BLaER1 treated with 17β-estradiol and CSF1 and Interleukin-3, amounts not matched to agents 10 nM and 100 nM (cell line): ENCODE data around the gene SNCAIP.

ENCODE experiments used
- H3K27ac ChIP-seq, 11 experiments: shearing (Covaris generic); formaldehyde crosslinking; 2 replicates each; pipeline ENCODE4 v1.8.1; 2022
- H3K27me3 ChIP-seq, 11 experiments: shearing (Covaris generic); formaldehyde crosslinking; 2 replicates each; pipeline ENCODE4 v1.8.1; 2022
- H3K36me3 ChIP-seq, 11 experiments: shearing (Covaris generic); formaldehyde crosslinking; 2 replicates each; pipeline ENCODE4 v1.8.1; 2022
- H3K4me1 ChIP-seq, 10 experiments: shearing (Covaris generic); formaldehyde crosslinking; 2 replicates each; pipeline ENCODE4 v1.8.1; 2022
- H3K4me2 ChIP-seq, 11 experiments: shearing (Covaris generic); formaldehyde crosslinking; 2 replicates each; pipeline ENCODE4 v1.8.1; 2022
- H3K4me3 ChIP-seq, 10 experiments: shearing (Covaris generic); formaldehyde crosslinking; 2 replicates each; pipeline ENCODE4 v1.8.1; 2022
- H3K9ac ChIP-seq, 11 experiments: shearing (Covaris generic); formaldehyde crosslinking; 2 replicates each; pipeline ENCODE4 v1.8.1; 2022
- H3K9me3 ChIP-seq, 11 experiments: shearing (Covaris generic); formaldehyde crosslinking; replicated peaks in 1 of 11; 2 replicates each; pipeline ENCODE4 v1.8.1; 2022
- H4K20me1 ChIP-seq, 11 experiments: shearing (Covaris generic); formaldehyde crosslinking; 2 replicates each; pipeline ENCODE4 v1.8.1; 2022
- Cebpa-rat ChIP-seq, 11 experiments: shearing (Covaris generic); IDR thresholded peaks; 2 replicates each; pipeline ENCODE4 v1.8.1; 2022

Gene SNCAIP

DNA sequence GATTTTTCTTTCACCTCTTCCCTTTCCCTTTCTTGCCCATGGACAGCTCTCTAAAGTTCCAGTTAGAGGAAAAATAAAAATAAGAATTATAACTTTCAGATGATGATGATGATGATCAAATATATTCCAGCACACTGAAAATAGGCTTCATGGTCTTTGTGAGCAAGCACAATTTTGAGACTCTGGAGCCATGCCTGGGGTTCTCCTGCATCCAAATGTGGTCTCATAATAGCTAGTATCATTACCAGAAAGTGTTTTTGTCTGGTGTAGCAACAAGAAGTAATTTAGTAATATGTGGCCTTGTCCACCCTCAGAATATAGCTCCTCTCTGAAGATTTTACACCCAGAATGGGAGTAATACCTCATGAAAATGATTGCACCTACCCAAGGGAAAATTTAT lies 150.4 kb downstream of the SNCAIP start:
- no peaks in the 10 kb centered on the region for H3K9me3 ChIP-seq
- H3K27me3 ChIP-seq = no peaks in the 10 kb centered on the region
- H4K20me1 ChIP-seq = no peaks in the 10 kb centered on the region
- no peak overlapping the region for H3K4me3 ChIP-seq
- H3K4me1 ChIP-seq = peaks cover 0 to 12% (median 0%) of the 10 kb centered on the region in 10 experiments; a peak in 2 of 20 replicates
- H3K4me2 ChIP-seq = no peak overlapping the region
- no peak overlapping the region for H3K27ac ChIP-seq
- H3K9ac ChIP-seq = no peak overlapping the region
- TF ChIP-seq Cebpa-rat (IDR thresholded peaks at IDR 0.05) = no peak
- H3K36me3 ChIP-seq = no peaks in the 10 kb centered on the region

DNA sequence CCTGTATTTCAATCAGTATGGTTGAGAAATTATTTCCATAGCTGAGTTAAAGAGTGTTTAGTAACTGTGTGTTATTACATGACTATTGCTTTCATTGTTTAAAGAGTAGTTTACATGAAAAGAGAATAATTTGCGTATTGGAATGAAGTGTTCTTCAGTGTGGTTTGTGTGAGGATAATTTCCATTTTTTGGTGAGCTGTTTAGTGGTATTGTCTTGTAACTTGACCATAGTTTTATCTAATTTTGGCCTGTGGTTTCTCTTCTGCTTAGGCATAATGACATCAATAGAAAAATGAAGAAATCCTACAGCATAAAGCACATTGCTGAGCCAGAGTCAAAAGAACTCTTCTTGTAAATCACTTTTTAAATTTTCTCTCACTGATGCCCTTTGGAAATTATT lies 151.2 kb downstream of the SNCAIP start:
- H3K4me1 ChIP-seq = peaks cover 0 to 12% (median 0%) of the 10 kb centered on the region in 10 experiments; a peak in 2 of 20 replicates
- no peak overlapping the region for H3K4me2 ChIP-seq
- no peak overlapping the region for H3K27ac ChIP-seq
- no peak overlapping the region for H3K4me3 ChIP-seq
- H3K9me3 ChIP-seq = no peaks in the 10 kb centered on the region
- H3K9ac ChIP-seq = no peak overlapping the region
- H3K36me3 ChIP-seq = no peaks in the 10 kb centered on the region
- TF ChIP-seq Cebpa-rat (IDR thresholded peaks at IDR 0.05) = no peak
- H3K27me3 ChIP-seq = no peaks in the 10 kb centered on the region
- no peaks in the 10 kb centered on the region for H4K20me1 ChIP-seq

DNA sequence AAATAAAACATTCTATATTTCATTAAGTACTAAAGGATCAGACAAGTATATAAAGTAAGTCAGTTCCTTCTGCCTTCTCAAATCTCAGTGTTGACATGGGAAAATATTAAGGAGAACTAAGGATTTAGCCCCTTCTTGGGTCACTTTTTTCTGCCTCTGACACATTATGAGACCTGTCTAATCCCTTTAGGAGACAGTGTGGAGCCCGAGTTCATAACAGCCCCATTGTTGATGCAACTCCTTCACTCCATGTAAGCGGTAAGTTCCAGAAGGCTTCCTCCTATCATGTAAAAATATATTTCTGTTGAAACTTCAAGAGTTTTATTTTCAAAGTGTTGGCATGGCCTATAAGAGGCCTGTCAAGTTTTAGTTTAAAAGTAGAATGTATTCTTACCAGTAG lies 152.2 kb downstream of the SNCAIP start:
- Histone ChIP-seq H3K9me3 (no peaks in the 10 kb centered on the region), H3K9ac (no peak overlapping the region), H3K27me3 (no peaks in the 10 kb centered on the region), H3K4me1 (peaks cover 0 to 12% (median 0%) of the 10 kb centered on the region in 10 experiments; a peak in 2 of 20 replicates), H3K4me3 (no peak overlapping the region), H3K36me3 (no peaks in the 10 kb centered on the region), H4K20me1 (no peaks in the 10 kb centered on the region; a peak in 1 of 22 replicates), H3K4me2 (no peak overlapping the region), H3K27ac (no peak overlapping the region)
- TF ChIP-seq Cebpa-rat (IDR thresholded peaks at IDR 0.05) = no peak

DNA sequence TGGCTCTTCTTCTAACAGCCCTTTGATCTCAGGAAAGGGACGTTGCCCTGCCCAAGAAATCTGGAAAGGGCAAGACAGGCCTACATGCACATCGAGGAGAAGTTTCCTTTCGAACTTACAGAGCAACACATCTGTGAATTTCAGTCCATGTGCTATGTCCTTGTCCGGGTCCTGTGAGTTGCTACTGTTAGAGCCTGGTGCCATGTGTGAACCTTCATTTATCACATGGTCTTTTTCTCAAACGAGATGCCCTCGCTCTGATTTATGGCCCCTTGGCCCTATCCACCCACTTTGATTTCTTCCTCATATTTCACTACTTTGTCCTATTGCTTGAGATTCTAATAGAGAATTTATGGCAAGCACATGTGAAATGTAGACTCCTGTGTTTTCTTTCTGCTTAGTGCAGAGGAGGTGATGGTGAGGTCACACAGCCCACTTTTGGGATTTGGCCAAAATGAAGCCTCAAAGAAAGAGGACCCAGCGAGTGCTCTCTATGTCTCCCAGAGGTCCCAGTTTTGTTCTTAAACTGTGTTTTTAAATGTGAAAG lies 153.1 kb downstream of the SNCAIP start:
- H3K27me3 ChIP-seq = no peaks in the 10 kb centered on the region
- no peak overlapping the region for H3K27ac ChIP-seq
- no peak overlapping the region for H3K9ac ChIP-seq
- no peak overlapping the region for H3K4me3 ChIP-seq
- no peaks in the 10 kb centered on the region; a peak in 1 of 22 replicates for H4K20me1 ChIP-seq
- H3K4me1 ChIP-seq = peaks cover 0 to 12% (median 0%) of the 10 kb centered on the region in 10 experiments; a peak in 2 of 20 replicates
- H3K36me3 ChIP-seq = no peaks in the 10 kb centered on the region
- no peak for TF ChIP-seq Cebpa-rat (IDR thresholded peaks at IDR 0.05)
- H3K9me3 ChIP-seq = no peaks in the 10 kb centered on the region
- H3K4me2 ChIP-seq = no peak overlapping the region

DNA sequence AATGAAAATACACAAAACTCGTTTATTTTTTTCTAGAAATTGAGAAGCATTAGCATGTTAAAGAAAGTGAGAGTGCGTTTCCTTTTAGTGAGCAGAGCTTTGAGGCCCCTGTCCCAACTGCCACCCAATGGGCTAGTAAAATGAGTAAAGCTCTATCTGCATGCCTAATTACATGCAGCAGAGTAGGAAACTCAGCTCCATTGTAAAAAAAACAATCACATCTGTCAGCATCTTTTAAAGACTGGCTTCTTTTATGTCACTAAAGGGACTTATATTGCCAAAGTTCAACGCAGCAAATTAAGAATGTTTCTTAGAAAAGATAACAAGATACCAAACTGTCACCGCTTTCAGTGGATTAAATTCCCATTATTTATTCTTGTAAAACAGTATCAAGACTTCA lies 154.0 kb downstream of the SNCAIP start:
- Histone ChIP-seq H3K4me3 (no peak overlapping the region), H3K4me1 (peaks cover 0 to 12% (median 0%) of the 10 kb centered on the region in 10 experiments; a peak in 2 of 20 replicates), H3K36me3 (no peaks in the 10 kb centered on the region), H3K9me3 (no peaks in the 10 kb centered on the region), H3K4me2 (no peak overlapping the region), H3K9ac (no peak overlapping the region), H3K27me3 (no peaks in the 10 kb centered on the region), H4K20me1 (no peaks in the 10 kb centered on the region; a peak in 1 of 22 replicates), H3K27ac (no peak overlapping the region)
- TF ChIP-seq Cebpa-rat (IDR thresholded peaks at IDR 0.05) = no peak

DNA sequence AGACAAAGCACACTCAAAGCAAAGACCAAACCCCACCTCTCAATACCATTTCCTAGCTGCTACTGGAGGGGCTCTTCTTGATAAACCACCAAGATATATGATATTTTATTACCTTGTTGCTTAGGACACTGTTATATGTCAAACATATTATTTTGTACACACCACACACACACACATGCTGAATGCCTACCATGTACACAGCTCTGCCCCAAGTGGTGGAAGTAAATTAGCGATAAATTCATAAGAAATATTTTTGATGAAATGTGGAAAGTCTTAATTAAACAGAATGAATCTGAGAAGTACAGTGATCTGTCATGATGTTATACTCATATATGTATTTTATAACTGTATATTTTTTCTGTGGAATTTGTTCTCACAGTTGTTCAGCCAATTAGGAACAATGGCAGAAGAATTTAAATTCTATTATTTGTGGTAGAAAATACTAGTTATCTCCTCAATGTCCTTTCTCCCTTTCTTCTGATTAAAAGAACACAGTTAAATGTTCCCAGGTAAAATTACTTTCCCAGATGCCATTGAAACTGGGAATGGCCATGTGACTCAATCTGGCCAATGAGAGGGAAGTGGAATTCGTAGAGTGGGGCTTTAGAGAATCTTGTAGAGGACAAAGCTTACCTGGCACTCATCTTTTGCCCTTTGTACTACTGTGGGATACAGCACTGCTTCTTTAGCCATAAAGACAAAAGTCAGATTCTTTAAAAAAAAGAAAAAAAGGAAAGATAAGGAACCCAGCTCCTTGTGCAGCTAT lies 156.5 kb downstream of the SNCAIP start:
- Histone ChIP-seq H3K27me3 (no peaks in the 10 kb centered on the region), H3K4me2 (no peak overlapping the region), H4K20me1 (no peaks in the 10 kb centered on the region; a peak in 1 of 22 replicates), H3K27ac (no peak overlapping the region), H3K4me3 (no peak overlapping the region), H3K36me3 (no peaks in the 10 kb centered on the region), H3K9ac (no peak overlapping the region), H3K4me1 (peaks cover 0 to 16% (median 0%) of the 10 kb centered on the region in 10 experiments; a peak in 4 of 20 replicates), H3K9me3 (no peaks in the 10 kb centered on the region)
- no peak for TF ChIP-seq Cebpa-rat (IDR thresholded peaks at IDR 0.05)

DNA sequence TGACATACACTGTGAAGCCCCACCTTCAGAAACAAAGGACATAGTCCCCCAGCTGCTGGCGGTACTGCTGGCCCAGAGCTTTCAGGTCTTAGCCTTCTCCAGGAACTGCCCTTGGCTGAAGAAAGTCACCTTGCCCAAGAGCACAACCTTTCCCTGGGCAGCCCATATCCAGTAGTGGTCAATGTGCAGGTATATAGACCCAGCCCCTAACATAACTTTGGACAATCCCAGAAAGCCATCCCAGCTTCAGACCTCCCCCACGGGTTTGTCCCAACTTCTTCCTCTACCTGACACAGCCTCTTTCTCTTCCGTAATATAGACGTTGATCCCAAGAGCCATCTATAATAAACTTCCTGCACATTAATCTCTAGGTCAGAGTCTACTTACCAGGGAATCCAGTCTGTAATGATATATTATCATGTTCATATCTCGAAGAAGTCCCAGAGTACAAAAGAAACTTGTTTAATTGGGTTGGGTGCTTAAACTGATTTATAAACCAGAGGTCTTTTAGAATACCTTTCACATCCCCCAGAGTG lies 157.4 kb downstream of the SNCAIP start:
- no peaks in the 10 kb centered on the region for H3K36me3 ChIP-seq
- no peaks in the 10 kb centered on the region for H3K9me3 ChIP-seq
- H3K27me3 ChIP-seq = no peaks in the 10 kb centered on the region
- H3K4me2 ChIP-seq = no peak overlapping the region
- no peak overlapping the region for H3K27ac ChIP-seq
- no peak overlapping the region for H3K9ac ChIP-seq
- TF ChIP-seq Cebpa-rat (IDR thresholded peaks at IDR 0.05) = no peak
- no peak overlapping the region for H3K4me3 ChIP-seq
- peaks cover 0 to 13% (median 0%) of the 10 kb centered on the region in 10 experiments; a peak in 4 of 20 replicates for H3K4me1 ChIP-seq
- no peaks in the 10 kb centered on the region; a peak in 1 of 22 replicates for H4K20me1 ChIP-seq

DNA sequence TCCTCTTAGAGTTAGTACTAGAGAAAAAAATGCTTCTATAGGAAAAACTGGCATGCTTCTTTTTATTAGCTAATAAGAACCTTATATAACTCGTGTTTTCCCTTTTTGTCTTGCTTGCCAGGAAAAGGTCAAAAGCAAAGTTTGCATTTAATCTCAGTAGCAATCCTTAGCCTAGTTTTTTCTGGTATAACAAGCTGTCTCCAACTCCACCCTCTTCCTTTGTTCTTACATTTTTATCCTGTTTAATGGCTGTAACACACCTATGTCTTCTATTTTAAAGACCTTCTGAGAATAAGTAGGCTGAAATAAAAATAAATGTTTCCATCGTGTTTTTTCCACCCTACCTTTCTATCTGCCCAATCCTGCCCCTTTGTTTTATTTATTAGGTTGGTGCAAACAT lies 158.3 kb downstream of the SNCAIP start:
- Histone ChIP-seq H4K20me1 (no peaks in the 10 kb centered on the region; a peak in 1 of 22 replicates), H3K4me3 (no peak overlapping the region), H3K9me3 (no peaks in the 10 kb centered on the region), H3K27me3 (no peaks in the 10 kb centered on the region), H3K36me3 (no peaks in the 10 kb centered on the region), H3K4me1 (peaks cover 0 to 13% (median 0%) of the 10 kb centered on the region in 10 experiments; a peak in 4 of 20 replicates), H3K27ac (no peak overlapping the region), H3K4me2 (no peak overlapping the region), H3K9ac (no peak overlapping the region)
- no peak for TF ChIP-seq Cebpa-rat (IDR thresholded peaks at IDR 0.05)

DNA sequence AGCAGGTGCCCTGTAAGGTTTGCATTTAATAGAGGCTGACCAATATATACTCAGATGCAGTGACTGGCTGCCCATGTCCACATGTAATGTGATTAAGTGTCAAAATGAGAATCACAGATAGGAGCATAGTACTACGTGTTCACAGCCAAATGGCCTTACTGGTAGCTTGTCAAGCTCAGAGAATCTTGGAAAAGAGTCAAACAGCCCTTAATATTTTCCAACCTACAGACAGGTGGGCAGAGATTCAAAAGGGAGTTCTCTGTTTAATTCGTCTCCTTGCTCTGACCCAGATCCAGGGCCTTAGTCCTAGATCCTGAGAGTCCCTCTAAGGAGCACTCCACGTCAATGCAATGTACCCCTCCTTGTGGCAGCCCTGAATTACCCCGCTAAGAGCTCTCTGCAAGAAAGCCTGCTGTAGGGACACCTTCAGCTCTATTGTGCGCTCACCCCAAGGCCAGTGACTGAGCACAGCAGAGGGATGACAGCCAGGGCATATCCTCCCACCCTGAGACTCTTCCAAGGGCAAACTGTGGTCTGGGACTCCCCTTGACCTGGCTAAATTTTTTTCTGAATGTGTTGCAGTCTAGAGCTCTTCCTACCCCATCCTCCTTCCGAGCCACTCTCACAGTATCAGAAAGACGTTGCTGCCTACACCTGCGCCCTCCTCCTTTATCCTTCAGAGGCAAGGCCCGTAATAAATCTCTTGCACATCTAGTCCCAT lies 159.2 kb downstream of the SNCAIP start:
- H3K36me3 ChIP-seq = no peaks in the 10 kb centered on the region
- no peak overlapping the region for H3K4me2 ChIP-seq
- no peak overlapping the region for H3K4me3 ChIP-seq
- H3K9ac ChIP-seq = no peak overlapping the region
- no peak overlapping the region for H3K27ac ChIP-seq
- no peaks in the 10 kb centered on the region for H3K27me3 ChIP-seq
- peaks cover 0 to 13% (median 0%) of the 10 kb centered on the region in 10 experiments; a peak in 4 of 20 replicates for H3K4me1 ChIP-seq
- no peak for TF ChIP-seq Cebpa-rat (IDR thresholded peaks at IDR 0.05)
- H4K20me1 ChIP-seq = no peaks in the 10 kb centered on the region; a peak in 1 of 22 replicates
- H3K9me3 ChIP-seq = no peaks in the 10 kb centered on the region
